22Rv1 (cell line): Measurements from ENCODE around the gene CD247.

Experiments
- ZFX ChIP-seq: fragments of 450-650 bp; IDR thresholded peaks from 2 replicates; pipeline ENCODE4 v1.6.1; 2017; ENCODE audit warnings: antibody characterized with exemption, borderline replicate concordance
- TF ChIP-seq, protein P1 (sequence below): fragments of 450-650 bp; IDR thresholded peaks from 2 replicates; pipeline ENCODE4 v1.5.1; 2017; ENCODE audit warnings: mild to moderate bottlenecking

GRCh38 chr1:167548059-167548932, 30.0 kb upstream of the CD247 start:
- TF ChIP-seq, protein P1, sequence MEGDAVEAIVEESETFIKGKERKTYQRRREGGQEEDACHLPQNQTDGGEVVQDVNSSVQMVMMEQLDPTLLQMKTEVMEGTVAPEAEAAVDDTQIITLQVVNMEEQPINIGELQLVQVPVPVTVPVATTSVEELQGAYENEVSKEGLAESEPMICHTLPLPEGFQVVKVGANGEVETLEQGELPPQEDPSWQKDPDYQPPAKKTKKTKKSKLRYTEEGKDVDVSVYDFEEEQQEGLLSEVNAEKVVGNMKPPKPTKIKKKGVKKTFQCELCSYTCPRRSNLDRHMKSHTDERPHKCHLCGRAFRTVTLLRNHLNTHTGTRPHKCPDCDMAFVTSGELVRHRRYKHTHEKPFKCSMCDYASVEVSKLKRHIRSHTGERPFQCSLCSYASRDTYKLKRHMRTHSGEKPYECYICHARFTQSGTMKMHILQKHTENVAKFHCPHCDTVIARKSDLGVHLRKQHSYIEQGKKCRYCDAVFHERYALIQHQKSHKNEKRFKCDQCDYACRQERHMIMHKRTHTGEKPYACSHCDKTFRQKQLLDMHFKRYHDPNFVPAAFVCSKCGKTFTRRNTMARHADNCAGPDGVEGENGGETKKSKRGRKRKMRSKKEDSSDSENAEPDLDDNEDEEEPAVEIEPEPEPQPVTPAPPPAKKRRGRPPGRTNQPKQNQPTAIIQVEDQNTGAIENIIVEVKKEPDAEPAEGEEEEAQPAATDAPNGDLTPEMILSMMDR, result no peak
- TF ChIP-seq ZFX, result no peak
